GM19025 (cell line): Measurements from ENCODE around the gene MACROH2A1.
"Not testable (repeated sequence)": the region's sequence is repeated elsewhere in the genome, so short reads cannot be mapped to it uniquely, and the experiment has no call there.

Source experiments
- ATAC-seq: cut with Tn5 transposase; IDR thresholded peaks from one replicate; pipeline ENCODE4 v1.9.1; 2021; ENCODE audit warnings: mild to moderate bottlenecking, low read depth, moderate library complexity; ENCODE audit not compliant: unreplicated experiment

Gene MACROH2A1

DNA sequence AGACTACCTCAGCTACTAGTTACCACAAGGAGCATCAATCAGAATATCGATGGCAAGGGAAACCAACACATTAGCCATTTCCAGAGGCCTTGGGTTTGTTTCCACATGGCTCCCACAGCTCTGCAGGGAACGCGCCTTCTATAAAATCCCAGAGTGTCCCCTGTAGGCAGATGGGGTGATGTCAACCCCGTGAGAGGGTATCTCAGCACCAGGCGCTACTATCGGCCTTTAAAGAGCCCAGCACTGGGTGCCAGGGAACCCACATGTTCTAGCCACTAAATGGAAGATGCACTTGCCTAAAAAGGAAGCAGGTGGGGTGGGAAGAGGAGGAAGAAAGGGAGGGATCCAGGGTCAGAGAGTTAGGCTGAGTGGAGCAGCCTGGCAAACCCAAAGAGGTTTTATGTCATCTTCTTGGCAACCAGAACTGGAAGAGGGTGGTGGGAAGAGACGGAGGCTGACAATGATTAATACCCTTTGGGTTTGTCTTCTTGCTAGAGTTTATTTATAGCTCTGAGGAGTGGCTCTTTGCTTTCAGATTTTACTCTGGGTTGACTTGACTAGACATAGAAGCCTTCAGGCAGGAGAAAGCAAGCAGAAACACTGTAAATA, 19.9 kb downstream of the MACROH2A1 start:
- no peak for ATAC-seq

DNA sequence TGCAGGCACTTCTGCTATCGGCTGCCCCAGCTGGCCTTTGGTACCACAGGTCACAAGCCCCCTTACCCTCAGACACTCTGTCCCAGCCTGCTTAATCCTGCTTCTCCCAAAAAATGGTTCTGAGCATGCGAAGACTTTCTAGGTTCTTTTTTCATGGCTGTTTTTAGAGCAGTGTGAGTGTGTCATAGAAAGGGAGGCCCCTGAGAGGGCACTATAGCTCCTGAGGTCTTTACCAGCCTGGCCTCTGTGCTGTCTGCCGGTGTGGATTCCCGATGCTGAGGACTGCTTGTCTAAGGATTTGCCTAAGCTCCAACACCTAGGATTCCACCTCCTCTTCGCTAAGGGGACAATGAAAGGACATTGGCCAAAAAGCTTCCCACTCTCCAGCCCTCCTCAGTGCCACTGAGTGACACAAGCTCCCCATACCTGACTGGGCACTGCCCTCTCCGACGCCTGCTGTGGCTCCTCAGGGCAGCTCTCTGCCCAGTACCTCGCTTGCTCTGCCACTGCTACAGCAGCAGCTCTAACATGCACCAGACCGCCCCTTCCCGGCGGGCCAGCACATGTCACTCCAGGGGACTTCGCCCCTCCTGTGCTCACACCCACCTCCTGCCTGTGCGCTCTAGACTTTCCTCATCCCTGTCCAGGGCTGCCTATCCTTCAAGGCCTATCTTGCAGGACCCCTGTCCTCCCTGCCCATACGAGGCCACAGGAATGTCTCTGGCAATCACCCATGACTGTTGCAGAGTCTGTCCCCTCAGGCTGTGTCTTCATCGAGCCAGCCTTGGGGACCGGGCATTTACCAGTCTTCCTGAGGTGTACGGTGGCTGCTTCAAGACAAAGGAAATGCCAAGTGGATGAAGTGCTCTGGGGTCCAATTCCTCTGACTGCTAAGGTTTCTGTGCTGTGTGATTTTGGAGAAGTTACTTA, 21.0 kb downstream of the MACROH2A1 start:
- no peak for ATAC-seq

GRCh38 chr5:135376961-135377624, 21.9 kb downstream of the MACROH2A1 start:
- ATAC-seq: peak; percentile 67

DNA sequence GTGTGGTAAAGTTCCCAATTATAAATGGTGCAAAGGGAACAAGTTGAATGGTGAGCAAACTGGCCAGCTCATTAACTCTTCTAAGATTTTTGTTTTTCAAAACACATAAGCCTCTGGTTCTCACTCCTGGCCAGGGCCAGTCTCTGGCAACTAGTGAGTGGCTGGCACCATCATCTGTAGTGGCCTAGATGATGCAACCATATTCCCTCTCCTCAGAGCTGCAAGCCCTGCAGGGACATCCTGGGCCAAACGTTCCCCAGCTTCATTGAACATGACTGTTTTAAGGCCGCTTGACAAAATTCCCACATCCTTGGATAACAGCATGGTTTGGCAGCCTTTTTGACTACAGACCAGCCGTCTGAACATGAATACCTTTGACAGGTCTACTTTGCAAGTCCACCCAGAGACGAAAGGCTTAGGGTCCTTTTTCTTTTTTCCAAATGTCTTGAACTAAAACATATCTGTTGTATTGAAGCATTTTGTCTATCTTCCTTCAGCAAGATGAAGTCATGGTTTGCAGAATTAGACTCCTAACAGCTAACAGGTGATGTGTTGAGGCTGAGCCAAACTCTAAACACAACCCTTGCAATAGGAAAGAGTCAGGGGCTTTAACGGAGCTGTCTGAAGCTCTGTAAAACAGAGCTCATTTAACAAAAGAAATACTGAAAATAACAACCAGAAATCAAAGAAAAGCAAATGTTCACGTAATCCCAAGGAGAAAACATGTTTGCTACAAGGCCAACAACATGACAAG, 23.8 kb downstream of the MACROH2A1 start:
- ATAC-seq: no peak

GRCh38 chr5:135373736-135374515, 25.1 kb downstream of the MACROH2A1 start:
- ATAC-seq: no peak

- ATAC-seq: no peak
Observed at GRCh38 chr5:135372654-135373381, 26.2 kb downstream of the MACROH2A1 start.

DNA sequence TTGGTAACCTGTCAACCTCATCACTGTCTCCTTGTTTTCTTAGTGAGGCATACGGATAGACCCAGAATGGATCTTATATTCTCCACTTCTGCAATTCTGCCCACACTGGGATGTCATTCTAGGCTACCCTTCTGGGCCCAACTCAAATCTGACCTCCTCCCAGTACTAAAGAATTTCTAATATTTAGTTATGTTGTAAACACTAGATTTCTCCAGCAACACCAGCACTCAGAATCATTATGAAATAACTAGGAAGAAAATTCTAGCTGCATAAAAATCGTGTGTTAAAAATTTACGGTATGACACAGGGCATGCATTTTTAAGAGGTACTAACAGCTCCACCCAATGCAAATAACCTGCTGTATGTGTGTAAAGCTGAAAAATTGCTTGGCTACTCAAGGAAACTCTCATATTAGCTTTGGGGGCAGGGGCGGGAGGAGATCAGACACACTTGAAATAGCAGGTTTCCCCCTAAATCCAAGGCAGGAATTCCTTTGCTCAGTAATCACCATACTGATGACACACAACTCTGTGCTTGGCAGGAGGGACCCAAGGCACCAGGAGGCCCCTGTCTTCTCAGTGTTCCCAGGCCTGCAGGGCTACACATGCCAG, 27.3 kb downstream of the MACROH2A1 start:
- no peak for ATAC-seq

- ATAC-seq: no peak
Observed at GRCh38 chr5:135369952-135370351, 29.1 kb downstream of the MACROH2A1 start.

GRCh38 chr5:135367554-135367953, 31.5 kb downstream of the MACROH2A1 start:
- no peak for ATAC-seq

DNA sequence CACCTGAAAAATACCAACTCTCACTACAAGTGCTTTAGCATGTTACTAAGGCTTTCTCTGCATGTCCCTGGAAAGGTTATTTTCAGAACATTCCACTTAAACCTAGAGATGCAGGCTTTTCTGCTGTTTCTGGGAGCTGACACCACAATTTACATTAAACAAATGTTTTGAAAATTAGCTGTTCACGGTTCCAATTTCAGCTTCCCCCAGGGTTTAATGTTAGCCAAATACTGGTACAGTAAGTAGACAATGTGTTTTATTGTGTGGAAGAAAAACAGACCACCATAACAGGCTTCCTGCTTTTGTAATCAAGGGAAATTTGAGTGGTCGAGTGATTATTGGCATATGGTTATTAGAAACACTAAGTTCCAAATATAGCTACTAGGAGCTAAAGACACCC, 32.0 kb downstream of the MACROH2A1 start:
- ATAC-seq: no peak

DNA sequence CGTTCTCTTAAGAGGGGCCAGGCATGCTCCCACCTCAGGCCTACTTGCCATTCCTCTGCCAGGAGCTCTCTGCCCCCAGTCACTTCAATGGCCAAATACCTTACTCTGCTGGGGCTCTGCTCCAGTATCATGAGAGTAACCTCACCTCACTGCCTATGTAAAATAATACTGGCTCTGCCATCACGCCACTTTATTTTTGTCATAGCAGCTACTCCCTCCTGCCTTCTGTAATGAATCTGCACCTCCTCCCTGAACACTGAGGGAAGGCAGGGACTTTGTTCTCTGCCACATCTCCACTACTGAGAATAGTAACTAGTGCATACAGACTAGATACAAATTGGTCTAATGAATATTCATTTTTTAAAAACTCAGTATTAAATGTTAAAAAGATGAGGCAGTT, 33.8 kb downstream of the MACROH2A1 start:
- ATAC-seq: no peak

DNA sequence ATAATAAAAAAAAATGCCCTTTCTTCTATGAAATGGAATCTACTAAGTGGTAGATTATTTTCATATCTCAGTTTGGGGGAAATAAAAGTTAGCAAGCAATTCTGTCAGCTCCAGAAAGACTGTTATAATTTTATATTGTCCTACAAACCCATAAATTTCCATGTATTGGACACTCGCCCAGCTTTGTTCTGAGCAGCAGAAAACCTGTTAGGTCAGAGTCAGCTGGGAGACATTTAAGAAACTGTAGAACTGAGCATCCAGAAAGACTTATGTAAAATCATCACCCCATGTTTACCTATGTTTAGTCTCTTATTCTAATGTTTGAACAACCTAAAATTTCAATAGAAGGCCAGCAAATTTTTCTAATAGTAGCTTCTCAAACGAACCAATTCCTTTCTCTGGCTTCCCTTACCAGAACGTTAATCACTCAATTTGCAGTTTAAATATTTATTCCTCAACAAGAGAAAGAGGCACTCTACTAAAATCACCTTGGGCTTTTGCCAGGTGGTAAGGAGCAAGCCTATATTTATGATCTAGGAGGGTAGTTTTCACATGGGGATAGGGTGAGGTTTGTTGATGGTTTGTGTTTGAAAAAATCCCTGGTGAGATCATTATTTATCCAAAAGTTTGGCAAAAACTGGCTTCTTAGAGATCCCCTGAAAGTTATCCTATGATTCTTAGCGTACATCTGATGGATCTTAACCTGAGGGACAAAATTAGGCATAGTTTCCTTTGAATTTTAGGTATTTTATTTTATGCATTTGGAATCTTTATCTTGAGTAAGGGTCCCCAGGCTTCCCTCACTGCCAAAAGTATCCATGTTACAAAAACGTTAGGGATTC, 34.4 kb downstream of the MACROH2A1 start:
- no peak for ATAC-seq

DNA sequence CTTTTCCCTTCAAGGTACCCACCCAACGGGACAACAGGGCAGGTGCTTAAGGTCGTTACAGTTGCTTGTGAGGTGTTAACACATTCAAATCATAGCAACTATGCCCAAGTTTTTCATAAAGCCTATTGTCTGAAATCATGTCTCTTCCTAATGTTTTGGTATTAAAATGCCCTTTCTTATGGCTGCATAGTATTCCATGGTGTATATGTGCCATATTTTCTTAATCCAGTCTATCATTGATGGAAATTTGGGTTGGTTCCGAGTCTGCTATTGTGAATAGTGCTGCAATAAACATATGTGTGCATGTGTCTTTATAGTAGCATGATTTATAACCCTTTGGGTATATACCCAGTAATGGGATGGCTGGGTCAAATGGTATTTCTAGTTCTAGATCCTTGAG, 35.7 kb downstream of the MACROH2A1 start:
- ATAC-seq: not testable (repeated sequence)

DNA sequence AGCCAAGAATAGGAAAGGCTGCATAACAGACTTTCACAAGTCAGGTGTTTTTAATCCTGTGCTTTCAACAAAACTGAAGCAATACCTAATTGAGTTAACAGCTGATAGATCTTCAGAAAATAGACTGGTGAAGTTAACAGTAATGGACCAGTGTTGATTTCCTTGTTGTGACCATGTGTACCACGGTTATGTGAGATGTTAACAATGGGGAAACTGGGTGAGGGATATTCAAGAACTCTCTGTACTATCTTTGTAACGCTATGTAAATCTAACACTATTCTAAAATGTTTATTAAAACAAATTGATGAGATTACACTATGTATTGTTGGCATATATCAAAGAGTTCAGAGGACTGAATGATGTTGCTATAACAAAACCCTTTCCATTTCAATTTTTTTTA, 36.9 kb downstream of the MACROH2A1 start:
- no peak for ATAC-seq

DNA sequence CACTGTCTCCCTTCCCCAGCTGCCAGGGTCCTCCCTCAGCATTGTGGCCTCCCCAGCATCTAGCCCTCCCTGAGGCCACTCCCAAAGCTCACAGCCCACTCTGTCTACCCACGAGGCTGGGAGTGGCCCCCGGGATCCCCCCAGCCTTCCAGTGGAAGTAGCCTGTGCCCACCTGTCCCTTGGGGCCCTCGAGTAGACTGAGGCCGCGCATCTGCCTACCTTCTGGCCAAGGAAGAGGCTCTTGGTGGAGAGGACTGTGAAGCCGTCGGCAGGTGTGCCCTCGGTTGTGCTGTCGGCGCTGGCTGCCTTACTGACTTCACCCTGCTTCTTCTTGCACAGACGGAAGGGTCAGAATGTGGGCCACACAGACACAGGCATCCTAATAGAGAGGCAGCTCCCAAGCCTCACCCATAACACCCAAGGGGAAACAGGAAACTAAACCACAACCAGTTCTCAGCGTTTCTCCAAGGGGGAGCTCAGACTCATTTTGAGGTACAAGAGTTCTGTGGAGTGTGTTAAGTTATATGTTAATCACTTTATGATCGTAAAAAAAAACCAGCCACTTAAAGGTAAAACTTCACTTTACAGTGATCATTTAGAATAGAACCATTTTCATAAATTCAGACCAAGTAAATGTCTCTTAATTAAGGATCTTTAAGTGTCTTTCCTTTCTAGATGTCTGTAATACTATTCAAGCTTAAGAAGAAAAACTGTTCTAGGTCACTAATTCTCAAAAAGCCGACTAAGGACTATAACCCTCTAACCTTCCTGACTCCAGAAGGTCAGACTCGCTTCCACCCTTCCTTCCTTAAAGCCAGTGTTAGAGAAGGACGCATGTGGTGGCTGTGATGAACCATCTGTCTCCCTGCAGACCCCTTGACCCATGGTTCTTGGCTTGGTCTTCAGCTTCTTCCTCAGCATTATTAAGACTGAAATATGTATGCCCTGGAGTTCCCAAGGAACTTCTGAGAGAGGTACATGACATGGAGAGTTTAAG, 38.5 kb downstream of the MACROH2A1 start:
- no peak for ATAC-seq

GRCh38 chr5:135359374-135360165, 39.5 kb downstream of the MACROH2A1 start:
- ATAC-seq: no peak
